ENCODE data around the gene AVL9.

The AVL9 gene

DNA sequence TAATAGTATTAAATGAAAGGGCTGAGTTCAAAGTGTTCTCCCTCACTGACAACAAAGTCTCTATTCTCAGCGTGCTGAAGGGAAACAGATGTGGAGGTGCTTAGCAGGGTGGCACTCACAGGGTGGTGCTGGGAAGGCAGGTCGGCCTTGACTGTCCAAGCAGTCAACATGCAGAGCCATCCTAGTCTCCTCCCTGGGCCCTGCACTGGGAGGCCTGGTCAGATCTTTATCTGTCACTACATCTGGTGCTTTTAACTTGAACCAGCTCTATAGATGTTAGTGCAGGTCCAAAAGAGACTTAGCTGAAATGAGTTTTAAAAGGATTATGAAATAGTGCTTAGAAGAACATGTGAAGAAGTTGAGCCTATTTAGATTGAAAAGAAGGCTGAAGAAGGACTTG is 82.1 kb downstream of the AVL9 start:
- in situ Hi-C loops (cut with HindIII; ENCODE audit: low sequenced_read_pairs) = no loop called here
- TF ChIP-seq, protein P1, sequence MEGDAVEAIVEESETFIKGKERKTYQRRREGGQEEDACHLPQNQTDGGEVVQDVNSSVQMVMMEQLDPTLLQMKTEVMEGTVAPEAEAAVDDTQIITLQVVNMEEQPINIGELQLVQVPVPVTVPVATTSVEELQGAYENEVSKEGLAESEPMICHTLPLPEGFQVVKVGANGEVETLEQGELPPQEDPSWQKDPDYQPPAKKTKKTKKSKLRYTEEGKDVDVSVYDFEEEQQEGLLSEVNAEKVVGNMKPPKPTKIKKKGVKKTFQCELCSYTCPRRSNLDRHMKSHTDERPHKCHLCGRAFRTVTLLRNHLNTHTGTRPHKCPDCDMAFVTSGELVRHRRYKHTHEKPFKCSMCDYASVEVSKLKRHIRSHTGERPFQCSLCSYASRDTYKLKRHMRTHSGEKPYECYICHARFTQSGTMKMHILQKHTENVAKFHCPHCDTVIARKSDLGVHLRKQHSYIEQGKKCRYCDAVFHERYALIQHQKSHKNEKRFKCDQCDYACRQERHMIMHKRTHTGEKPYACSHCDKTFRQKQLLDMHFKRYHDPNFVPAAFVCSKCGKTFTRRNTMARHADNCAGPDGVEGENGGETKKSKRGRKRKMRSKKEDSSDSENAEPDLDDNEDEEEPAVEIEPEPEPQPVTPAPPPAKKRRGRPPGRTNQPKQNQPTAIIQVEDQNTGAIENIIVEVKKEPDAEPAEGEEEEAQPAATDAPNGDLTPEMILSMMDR (IDR thresholded peaks at IDR 0.05; ENCODE audit: low read depth, low read length, missing control alignments) = no peak
- no peak overlapping the region for H3K4me3 ChIP-seq (ENCODE audit: low read depth, low read length)
- no peak for DNase-seq (ENCODE audit: low read depth)

DNA sequence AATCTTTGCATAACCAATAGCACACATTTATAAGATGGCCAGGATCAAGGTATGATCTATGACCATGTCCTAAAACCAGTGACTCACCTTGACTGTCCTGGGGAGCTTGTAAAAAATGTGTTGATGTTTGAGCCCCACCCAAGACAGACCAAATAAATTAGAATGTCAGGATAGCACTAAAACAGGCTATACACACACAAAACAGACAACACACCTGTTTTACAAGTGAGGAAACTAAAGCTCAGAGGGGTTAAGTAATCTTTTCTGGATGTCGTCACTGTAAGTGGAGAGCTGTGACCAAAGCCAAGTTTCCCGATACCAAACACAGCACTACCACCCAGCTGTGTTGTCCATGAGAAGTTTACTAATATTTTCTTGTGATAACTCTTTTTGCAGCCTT is 84.5 kb downstream of the AVL9 start:
- TF ChIP-seq, protein P1 (IDR thresholded peaks at IDR 0.05; ENCODE audit: low read depth, low read length, missing control alignments) = no peak
- no peak for DNase-seq (ENCODE audit: low read depth)
- in situ Hi-C loops (cut with HindIII; ENCODE audit: low sequenced_read_pairs) = no loop called here
- no peak overlapping the region for H3K4me3 ChIP-seq (ENCODE audit: low read depth, low read length)

DNA sequence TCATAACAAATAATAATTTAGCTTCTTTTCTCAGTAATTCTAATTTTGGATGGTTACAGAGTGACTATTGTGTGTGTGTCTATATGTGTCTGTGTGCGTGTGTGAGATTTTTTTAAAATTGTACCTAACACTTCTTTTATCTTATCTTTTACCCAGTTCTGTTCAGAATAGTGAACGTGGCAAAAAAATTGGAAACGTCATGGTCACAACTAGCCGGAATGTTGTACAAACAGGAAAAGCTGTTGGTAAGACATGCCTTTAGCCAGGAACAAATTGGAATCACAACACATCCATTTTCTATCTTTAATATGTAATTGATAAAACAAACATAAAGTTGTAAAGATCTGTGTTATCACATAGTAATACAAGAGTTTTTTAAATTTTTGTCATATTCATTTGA is 85.4 kb downstream of the AVL9 start:
- TF ChIP-seq, protein P1 (IDR thresholded peaks at IDR 0.05; ENCODE audit: low read depth, low read length, missing control alignments) = no peak
- H3K4me3 ChIP-seq (ENCODE audit: low read depth, low read length) = no peak overlapping the region
- in situ Hi-C loops (cut with HindIII; ENCODE audit: low sequenced_read_pairs) = no loop called here
- no peak for DNase-seq (ENCODE audit: low read depth)

DNA sequence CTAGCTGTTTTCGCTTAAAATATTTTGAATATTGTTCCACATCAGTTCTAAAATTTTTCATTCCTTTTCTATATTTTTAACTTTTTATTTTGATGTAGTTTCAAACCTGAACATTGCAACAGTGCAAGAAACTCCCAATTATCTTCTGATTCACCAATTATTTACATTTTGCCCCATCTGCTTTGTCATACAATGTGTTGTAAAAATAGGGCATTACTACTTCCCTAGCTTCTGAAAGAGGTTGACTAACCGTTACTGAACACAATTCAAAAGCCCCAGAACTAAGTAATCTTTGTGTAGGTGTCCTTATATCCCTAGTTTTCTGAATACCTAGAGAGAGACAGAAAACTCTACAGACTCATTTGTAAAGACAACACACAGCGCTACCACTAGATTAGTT is 86.7 kb downstream of the AVL9 start:
- TF ChIP-seq, protein P1 (IDR thresholded peaks at IDR 0.05; ENCODE audit: low read depth, low read length, missing control alignments) = no peak
- no peak overlapping the region for H3K4me3 ChIP-seq (ENCODE audit: low read depth, low read length)
- DNase-seq (ENCODE audit: low read depth) = no peak
- in situ Hi-C loops (cut with HindIII; ENCODE audit: low sequenced_read_pairs) = no loop called here

DNA sequence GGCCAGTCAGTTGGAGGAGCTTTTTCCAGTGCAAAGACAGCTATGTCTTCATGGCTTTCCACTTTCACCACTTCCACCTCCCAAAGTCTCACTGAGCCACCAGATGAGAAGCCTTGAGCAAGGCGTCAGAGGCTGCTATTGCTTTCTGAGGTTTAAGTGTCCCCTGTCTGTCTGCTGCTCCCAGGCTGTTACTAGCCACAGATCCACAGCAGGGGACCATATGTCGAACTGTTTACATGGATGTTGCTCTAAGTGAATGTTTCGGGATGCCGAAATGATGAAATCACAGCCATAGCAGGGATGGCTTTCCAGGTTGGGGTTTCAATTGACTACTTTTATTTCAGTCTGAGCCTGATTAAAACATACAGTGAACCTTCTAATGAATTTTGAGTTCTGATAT is 88.5 kb downstream of the AVL9 start:
- DNase-seq (ENCODE audit: low read depth) = peak; percentile 55
- in situ Hi-C loops (cut with HindIII; ENCODE audit: low sequenced_read_pairs) = no loop called here
- TF ChIP-seq, protein P1 (IDR thresholded peaks at IDR 0.05; ENCODE audit: low read depth, low read length, missing control alignments) = no peak

DNA sequence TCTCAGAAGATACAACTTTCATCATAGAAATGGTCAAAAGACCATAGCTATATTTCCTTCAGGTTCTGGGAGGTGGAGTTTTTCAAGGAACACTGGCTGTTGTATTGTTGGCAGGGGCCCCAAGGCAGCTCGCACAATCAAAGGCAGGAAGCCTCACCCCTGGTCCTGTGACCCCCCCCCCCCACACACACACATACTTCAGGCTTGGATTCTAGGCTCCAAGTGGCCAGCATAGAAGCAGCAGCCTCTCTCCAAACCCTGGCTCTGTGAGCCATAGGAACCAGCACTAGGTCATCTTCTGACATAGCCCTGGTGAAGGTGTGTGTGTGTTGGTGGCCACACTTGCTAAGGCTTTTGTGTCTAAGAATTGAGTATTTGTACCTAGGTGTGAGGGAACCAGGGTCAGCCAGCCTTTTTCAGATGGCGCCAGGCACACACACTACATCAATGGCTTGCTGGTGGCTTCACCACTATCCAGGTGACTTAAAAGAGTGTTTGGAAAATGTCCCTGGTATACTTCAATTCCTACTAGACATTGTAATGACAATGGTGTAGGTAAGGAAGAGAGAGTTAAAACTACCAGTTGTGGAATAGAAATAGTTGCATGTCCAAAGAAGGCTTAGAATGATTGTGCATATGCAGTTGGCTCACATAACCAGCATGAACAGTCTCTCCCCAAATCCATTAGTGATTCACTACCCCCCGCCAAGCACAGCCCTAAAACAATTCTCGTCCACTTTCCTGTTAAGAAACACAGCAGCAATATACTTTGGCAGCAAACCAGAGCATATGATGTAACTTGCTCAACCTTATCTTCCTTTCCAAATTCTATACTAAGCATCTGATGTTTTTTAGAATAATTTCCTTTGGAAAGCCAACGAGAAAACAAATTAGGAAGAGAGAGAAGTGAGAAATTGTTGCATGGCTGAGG is 91.3 kb downstream of the AVL9 start:
- TF ChIP-seq, protein P1 (IDR thresholded peaks at IDR 0.05; ENCODE audit: low read depth, low read length, missing control alignments) = no peak
- in situ Hi-C loops (cut with HindIII; ENCODE audit: low sequenced_read_pairs) = no loop called here
- peak; percentile 97 for DNase-seq (ENCODE audit: low read depth)
- H3K4me3 ChIP-seq (ENCODE audit: low read depth, low read length) = no peak overlapping the region

More for the DNA sequence above, 88.5 kb downstream of the AVL9 start:
- no peak overlapping the region for H3K4me3 ChIP-seq (ENCODE audit: low read depth, low read length)
